Vagina (tissue), 2 donors: ENCODE data around the gene INHBE.

Experiments
- POLR2A ChIP-seq, 2 donors: fragments of 450-650 bp; IDR thresholded peaks; one replicate each; pipeline ENCODE4 v1.6.1; 2017; ENCODE audit warnings: antibody characterized with exemption in 2 of 2, mild to moderate bottlenecking in 2 of 2, moderate library complexity in 2 of 2
- POLR2AphosphoS5 ChIP-seq, 2 donors: sonication (generic); formaldehyde crosslinking; IDR thresholded peaks; one replicate each; pipeline ENCODE4 v1.9.0; 2017; ENCODE audit warnings: antibody characterized with exemption in 2 of 2, mild to moderate bottlenecking in 2 of 2, low read depth in 1 of 2; ENCODE audit not compliant: insufficient read depth in 1 of 2

- TF ChIP-seq POLR2A (IDR thresholded peaks at IDR 0.05) (no peak), POLR2AphosphoS5 (IDR thresholded peaks at IDR 0.05; ENCODE audit: insufficient read depth in 1 of 2, low read depth in 1 of 2) (no peak)
These were observed 19.3 kb downstream of the INHBE start for GRCh38 chr12:57474430-57474829.
